ENCODE results near the gene EEFSEC.

DNA sequence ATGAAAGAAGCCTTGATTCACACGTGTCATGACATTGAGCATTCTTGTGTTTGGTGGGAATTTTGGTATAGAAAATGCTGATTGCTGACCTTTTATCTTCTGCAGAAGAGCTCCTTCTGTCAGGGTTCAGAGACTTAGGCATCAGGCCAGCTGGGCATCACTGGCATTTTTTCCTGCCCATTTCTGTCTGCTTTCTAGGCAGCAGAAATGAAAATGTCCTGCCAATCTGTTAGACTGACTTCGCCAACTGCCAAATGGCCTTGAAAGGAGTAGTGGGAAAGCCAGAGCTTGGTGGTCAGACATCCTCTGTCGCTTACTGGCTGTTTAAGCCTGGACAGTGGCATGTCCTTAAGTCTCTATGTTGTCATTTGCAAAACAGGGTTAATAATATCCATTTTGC, 57.4 kb downstream of the EEFSEC start:
- TF ChIP-seq, protein P1, sequence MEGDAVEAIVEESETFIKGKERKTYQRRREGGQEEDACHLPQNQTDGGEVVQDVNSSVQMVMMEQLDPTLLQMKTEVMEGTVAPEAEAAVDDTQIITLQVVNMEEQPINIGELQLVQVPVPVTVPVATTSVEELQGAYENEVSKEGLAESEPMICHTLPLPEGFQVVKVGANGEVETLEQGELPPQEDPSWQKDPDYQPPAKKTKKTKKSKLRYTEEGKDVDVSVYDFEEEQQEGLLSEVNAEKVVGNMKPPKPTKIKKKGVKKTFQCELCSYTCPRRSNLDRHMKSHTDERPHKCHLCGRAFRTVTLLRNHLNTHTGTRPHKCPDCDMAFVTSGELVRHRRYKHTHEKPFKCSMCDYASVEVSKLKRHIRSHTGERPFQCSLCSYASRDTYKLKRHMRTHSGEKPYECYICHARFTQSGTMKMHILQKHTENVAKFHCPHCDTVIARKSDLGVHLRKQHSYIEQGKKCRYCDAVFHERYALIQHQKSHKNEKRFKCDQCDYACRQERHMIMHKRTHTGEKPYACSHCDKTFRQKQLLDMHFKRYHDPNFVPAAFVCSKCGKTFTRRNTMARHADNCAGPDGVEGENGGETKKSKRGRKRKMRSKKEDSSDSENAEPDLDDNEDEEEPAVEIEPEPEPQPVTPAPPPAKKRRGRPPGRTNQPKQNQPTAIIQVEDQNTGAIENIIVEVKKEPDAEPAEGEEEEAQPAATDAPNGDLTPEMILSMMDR (conservative IDR thresholded peaks at IDR 0.05): no peak
- TF ChIP-seq ZFX (IDR thresholded peaks at IDR 0.05): no peak
